ENCODE measurements around the gene PCTP. TPM values are rescaled to one million over a fixed set of nuclear protein-coding genes. Genes with fewer than 3 reads are reported as not detected.
A peak's percentile ranks its signal among the peaks of the same experiment; 100 is the strongest.

PCTP gene
- polyA plus RNA-seq, 4 donors = 29.3 to 36.7 (median 31.0) TPM

DNA sequence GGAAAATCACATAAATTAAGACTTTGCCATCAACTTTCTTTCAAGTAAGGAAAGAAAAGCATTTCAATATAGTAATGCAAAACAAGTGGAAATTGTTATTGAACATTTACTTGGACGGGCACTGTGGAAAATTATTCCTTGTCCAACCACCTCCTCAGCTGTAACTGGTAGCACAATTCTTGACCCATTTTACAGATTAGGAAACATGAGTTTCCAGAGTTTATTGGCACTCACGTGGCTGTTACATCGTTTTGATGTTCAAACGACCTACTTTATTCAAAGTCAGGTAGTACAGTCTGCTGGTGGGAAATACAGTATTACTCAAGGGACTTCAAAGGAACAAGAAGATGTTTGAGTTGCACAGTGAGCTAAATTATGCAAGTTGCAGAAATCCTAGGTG lies 866 bp upstream of the PCTP start:
- DNase-seq (ENCODE audit: low read depth in 4 of 4, low spot score in 3 of 4) = no peak

DNA sequence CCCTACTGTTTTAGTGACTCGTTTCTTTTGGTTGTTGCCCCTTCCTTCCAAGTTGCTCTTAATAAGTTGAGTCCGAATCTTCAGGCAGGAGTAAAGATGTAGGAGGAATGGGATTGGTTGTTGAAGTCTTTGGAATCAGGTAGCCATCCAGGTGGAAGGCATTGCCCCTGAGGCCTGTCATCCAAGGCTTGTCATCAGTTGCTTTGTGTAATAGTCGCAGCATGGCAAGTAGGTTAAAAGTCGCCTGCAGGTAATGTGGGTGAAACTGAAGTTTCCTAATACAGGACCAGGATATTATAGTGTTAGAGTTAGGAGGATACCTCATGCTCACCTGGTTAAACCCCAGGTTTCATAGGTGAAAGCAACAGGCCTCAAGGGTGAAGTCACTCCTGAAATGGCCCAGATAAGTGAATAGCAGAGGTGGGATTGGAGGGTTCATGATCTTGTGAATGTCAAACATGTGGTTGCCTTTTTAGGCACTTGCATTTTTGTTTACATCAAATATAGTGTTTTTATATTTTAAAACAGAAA lies 934 bp downstream of the PCTP start:
- DNase-seq (ENCODE audit: low read depth in 4 of 4, low spot score in 3 of 4) = no peak

DNA sequence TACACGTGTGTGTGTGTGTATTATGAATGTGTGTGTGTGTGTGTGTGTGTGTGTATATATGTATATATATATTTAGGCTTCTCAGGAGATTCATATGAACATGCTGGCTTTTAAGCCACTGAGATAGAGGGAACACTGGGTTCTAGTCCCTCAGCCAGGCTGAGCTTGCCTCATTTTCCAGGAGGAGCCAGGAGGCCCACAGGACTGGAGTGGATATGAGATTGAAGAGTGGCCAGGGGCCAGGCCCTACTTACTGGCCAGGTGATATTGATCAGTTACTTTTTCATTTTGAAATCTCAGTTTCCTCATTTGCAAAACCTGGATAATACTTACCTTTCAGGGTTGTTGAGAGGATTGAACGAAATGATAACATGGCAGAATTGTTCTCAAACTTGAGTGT lies 5.8 kb downstream of the PCTP start:
- DNase-seq (ENCODE audit: low read depth in 4 of 4, low spot score in 3 of 4) = no peak

DNA sequence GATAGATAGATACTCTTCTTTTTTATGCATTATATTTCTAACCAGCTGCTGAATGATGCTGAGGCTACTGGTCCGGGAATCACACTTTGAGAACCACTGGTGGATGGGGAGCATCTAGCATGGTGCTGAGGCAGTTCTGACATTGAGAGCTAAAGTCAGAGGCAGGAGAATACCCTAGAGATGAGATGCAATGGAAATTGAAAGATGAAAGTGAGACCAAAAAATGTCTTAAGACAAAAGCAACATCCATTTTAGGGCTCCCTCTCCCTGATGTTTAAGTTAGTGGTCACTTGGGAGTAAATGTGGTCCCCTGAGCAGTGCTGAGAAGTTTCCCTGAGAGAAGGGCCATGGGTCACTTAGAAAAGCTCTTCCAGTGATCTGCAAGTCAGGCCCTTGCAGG lies 6.8 kb downstream of the PCTP start:
- DNase-seq (ENCODE audit: low read depth in 4 of 4, low spot score in 3 of 4) = no peak

DNA sequence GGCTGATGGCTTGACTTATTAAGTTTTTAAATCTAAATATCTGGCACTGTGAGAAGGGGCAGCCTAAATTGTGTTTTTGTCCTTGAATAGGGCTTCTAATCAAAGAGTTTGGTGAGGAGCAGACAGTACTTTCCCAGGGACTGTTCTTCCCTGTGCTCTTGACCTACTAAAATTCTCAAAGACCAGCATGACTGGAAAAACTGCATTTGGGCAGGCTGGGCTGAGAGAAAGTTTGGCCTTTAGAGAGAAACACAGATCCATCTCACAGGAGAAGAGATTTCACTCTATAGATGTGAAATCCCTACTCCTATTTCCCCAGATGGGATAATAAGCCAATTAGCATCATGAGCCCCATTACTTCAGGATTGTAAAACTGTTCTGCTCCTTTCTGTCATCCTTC lies 7.3 kb downstream of the PCTP start:
- no peak for DNase-seq (ENCODE audit: low read depth in 4 of 4, low spot score in 3 of 4)

DNA sequence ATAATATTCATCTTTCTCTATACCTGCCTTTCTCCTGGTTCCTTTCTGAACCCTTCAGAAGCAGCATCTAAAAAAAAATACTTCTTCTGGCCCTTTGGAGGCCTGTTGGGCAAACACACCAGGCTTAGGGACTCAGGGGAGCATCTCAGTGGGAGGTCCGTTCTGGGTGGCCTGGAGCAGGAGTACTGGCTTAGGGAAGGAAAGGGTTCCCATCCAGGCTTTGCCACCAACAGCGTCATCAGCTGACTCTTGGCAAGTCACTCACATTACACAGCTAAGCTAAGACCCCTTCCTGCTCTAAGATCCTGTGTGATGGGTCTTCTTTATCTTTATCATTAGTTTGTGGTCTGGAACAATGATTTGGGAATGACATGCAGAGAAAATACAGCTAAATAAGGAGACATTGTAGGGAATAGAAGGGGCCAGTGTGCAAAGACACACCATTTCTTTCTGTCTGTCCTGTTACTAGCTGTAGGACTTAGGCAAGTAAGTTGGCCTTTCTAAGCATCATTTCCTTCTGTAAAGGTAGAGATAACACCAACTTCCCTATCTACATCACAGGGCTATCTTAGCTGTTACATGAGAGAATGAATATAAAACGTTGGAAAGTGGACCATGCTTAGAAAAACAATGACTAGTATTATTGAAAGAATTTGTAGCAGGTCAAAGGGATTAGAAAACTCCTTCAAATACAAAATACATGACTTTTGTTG lies 9.9 kb downstream of the PCTP start:
- DNase-seq (ENCODE audit: low read depth in 4 of 4, low spot score in 3 of 4) = no peak

DNA sequence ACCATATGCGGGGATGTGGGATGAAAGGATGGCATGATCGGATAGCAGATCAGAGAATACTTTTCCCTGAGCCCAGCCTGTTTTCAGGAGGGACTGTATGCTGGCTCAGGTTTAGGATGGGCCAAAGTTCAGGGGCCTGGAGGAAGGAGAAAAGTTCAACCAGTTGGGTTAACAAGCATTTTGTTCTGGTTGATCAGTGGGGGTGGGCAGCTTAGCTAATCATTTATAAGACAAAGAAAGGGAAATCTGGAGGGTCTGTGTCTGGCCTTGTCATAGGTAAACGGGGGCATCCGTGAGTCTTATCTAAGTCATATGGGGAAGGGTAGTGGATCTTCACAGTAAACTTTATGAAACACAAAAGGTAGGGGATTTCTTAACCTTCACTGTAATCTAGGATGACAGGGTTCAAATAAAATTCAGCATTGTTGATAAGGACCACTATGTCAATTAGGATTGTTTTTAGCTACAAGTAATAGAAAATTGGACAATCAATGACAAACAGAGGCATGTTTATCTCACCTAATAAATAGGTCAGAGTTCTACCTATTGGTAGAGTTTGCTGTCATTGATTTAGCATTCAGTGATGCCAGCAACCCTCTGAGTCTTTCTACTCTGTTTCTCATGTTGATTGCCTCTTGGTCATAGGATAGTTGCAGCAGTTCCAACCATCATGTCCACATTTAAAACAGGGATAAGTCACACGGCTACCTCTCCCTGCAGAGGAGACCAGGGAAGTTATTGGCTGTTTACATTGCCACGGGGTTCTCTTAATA lies 11.4 kb downstream of the PCTP start:
- no peak for DNase-seq (ENCODE audit: low read depth in 4 of 4, low spot score in 3 of 4)

DNA sequence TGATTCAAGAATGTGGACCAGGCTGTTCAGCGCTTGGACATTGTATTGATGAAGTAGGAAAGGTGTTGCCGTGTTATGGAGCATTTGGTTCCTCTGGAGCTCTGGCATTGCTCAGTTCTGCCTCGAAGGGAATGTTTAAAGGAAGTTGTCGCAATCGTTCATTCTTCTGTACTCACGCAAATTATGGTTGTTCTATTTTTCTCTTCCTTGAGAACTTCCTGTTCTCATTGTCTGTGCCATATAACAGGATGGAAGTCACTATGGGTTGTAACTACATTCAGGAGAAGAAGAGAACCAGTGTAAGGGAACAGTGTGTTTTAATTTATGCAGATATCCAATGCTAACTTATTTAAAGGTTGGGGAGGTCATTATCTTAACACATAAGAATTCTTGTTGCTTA lies 13.0 kb downstream of the PCTP start:
- DNase-seq (ENCODE audit: low read depth in 4 of 4, low spot score in 3 of 4) = no peak

DNA sequence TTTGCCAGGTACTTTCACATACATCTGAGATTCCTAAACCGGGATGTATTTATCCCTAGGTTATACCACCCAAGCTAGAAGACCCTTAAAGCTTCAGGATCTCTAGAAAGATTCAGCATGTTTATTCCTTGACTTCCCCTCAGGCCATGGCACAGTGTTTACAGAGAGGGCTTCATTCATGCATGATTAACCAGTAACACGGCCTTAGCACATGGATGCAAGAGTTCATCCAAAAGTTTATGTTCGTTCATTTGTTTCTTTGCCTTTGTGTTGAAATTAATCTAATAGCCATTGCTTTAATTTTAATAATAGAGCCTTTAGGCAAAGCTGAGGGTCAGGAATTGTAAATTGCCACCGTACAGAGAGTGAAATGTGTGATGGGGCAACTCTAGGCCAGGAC lies 13.8 kb downstream of the PCTP start:
- DNase-seq (ENCODE audit: low read depth in 4 of 4, low spot score in 3 of 4) = no peak

DNA sequence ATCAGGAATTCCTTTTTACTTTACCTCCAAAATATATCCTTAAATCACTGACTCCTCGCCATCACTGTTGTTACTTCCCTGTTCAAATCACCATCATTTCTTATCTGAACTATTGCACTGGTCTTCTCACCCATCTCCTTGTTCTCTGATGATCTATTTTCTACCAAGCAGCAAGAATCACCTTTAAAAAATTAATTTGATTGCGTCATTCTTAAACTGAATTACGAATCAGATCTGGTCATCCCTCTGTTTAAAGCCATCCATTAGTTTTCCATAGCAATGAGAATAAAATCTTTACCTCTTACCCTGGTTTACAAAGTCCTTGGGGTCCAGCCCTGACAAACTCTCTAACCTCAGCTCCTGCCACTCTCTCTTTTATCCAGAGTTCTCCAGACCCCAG lies 14.6 kb downstream of the PCTP start:
- no peak for DNase-seq (ENCODE audit: low read depth in 4 of 4, low spot score in 3 of 4)

DNA sequence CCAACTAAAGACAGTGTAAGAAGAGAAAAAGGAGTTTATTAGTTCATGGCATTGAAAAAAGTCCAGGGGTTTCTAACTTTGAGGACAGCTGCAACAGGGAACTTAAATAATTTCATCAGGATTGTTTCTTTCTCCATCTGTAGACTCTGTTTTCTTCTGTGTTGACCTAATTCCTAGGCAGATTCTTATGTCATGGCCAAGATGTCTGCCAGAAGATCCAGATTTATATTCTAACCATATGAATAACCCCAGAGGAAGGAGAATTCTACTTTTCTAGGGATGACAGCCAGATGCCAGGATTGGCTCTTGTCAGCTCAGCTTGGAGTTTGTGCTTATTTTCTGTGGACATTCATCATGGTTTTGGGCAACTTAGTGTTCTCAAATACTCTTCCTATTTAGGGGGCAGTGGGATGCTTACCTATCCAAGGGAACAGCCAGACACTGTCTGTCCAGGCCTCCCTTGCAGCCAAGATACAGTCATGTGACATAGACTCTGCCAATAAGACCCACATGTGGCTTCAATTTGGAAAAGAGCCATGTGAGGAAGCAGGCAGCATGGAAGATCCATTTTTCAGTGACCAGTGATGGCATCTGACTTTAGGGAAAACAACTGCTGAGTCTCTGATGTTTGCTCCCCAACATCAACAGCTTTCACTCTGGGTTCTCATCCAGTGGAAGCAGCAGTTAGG lies 18.2 kb downstream of the PCTP start:
- DNase-seq (ENCODE audit: low read depth in 4 of 4, low spot score in 3 of 4) = no peak

DNA sequence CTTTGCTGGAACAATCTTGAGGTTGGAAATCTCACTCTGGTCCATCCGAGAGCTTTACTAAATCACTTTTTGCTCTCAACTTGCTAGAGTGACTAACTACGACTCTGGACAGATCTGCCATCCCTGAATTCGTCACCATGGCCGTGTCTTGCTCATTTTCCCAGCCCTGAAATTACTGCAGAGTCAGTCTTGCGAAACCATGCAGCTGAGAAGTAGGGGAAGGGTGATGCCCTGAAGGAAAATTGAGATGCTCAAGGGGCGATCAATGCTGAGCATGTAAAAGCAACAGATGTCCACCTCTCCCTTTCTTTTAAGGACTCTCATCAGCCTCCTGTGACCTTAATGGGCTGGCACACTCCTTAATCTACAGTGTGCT lies 18.8 kb downstream of the PCTP start:
- no peak for DNase-seq (ENCODE audit: low read depth in 4 of 4, low spot score in 3 of 4)

DNA sequence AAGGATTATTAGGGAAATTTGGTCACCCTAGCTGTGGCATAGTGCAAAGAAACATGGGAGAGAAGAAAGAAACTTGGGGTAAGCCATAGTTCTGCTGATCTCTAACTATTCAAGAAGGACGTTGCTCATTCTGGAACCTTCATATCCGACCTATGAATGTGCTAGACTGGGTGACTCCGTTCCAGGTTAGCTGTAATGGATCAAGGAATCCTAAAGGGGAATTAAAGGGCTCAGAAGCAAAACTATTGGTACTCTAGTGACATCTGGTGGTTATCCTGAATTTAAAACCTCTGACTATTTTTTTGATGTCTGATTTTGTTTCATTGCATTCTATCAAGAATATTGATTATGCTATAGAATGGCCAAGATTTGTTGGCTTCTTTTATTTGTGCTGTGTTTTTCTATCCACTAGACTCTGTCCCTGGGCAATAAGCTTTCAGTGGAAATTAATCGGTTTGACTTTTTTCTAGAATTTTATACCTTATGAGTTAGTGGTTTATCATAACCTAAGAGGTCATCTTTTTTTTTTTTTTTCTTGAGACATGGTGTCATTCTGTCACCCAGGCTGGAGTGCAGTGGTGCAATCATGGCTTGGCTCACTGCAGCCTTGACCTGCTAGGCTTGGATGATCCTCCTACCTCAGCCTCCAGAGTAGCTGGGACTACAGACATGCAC lies 19.5 kb downstream of the PCTP start:
- peak in 1 of 4 donors; percentile 34 for DNase-seq (ENCODE audit: low read depth in 4 of 4, low spot score in 3 of 4)

DNA sequence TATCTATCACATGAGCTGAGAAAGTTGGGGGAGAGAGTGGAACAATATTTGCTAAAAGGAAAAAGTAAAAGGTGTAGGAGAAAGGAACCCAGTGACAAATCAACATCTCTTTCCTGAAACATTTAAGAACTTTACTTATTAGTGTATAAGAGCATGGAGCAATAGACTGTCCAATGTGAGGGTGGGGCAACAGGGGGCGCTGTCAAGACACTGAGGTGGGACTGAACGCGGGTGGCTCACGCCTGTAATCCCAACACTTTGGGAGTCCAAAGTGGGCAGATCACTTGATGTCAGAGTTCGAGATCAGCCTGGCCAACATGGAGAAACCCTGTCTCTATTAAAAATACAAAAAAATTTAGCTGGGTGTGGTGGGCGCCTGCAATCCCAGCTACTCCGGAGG lies 21.2 kb downstream of the PCTP start:
- DNase-seq (ENCODE audit: low read depth in 4 of 4, low spot score in 3 of 4) = no peak

DNA sequence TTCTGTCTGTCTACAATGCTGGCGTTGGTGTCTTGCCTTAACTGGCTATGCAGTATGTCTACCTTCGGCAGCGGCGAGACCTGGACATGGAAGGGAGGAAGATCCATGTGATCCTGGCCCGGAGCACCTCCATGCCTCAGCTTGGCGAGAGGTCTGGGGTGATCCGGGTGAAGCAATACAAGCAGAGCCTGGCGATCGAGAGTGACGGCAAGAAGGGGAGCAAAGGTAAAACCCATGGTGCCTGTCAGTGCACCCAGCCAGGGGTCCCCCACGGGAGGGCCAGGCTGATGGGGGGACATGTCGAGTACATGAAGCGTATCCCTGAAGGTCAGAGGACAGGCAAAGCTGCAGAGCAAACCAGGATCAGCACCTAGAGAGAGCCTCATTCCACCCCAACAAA lies 22.8 kb downstream of the PCTP start:
- no peak for DNase-seq (ENCODE audit: low read depth in 4 of 4, low spot score in 3 of 4)

DNA sequence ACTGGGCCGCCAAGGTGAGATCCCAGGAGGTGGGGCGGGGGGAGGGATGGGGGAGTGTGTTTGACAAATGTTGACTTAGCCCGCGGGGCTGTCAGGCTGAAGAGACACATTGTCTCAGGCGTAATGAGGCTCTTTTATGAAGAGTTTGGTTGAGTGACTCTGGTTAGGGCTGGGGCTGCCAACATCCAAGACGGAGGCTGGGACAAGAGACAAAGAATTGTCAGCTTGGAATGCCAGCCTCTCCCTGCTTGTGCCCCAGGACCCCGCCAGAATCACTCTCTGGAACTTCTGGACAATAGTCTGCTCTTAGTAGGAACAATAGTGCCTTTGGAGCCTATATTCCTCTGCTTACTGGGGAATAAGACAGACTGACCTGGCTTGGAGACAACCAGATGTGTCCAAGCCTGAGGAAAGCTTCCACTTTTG lies 24.0 kb downstream of the PCTP start:
- no peak for DNase-seq (ENCODE audit: low read depth in 4 of 4, low spot score in 3 of 4)

DNA sequence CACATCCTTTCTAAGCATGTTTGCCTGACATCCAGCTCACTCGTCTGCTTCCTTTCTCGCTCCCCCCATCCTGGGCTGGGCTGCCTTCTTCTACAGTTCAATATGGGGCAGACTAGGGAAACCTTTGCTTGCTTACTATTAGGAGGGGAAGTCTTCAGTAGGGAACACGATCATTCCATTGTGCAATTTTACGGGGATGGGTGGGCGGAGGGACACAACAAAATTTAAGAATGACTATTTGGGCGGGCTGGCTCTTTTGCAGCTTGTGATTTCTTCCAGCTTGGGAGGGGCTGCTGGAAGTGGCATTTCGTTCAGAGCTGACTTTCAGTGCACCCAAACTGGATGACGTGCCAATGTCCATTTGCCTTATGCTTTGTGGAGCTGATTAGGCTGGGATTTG lies 25.4 kb downstream of the PCTP start:
- DNase-seq (ENCODE audit: low read depth in 4 of 4, low spot score in 3 of 4) = no peak

DNA sequence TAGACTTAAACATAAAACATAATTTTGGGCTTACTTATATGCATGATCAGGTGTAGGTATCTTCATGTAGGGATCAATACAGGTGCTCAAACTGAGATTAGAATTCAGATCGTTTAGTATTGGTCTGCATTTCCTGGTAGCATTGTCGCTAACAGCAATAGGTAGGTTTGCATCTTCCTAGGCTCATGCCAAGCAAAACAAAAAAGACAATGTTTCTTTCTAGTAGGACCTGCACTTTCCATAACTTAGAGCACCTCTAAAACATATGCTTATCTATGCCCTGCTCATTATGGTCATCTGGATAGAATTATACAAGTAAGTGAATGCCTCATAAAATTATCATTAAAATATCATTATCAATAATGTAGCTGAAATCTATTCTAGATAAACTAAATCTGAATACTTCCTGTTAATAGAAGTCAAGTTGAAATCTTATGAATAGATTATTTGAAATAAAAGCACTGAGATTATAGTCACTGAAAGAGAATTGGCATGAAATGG lies 26.7 kb downstream of the PCTP start:
- DNase-seq (ENCODE audit: low read depth in 4 of 4, low spot score in 3 of 4) = no peak

DNA sequence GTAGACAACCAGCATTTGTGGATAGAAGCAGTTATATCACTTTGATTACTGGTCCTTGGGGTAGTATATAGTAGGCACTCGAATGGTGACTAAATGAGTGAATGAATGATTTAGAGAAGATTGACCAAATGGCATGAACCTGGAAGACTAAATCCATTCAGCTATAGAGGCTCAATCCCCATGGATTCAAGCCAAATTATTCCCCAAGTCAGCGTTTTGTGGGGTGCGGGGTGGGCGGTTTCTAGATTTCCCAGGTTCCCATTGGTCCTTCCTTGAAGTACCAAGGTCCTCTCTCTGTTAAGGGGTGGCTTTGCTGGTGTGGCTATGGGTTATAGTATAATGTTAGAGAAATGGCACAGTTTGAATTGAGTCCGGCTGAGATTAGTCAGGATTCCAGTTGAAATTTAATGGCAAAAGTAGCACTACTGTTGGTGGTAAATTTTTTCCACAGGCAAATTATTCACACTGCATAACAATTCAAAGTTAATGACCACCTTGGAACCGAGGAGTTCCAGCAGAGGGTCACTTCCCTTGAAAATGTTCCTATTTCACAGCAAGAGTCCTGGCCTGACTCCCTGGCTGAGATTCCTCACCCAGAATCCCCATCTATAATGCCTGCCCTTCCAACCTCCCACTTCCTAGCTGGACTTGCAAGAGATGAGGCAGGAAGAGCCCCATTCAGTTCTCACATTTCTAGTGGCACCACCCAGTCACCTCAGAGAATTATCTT lies 27.7 kb downstream of the PCTP start:
- DNase-seq (ENCODE audit: low read depth in 4 of 4, low spot score in 3 of 4) = no peak

DNA sequence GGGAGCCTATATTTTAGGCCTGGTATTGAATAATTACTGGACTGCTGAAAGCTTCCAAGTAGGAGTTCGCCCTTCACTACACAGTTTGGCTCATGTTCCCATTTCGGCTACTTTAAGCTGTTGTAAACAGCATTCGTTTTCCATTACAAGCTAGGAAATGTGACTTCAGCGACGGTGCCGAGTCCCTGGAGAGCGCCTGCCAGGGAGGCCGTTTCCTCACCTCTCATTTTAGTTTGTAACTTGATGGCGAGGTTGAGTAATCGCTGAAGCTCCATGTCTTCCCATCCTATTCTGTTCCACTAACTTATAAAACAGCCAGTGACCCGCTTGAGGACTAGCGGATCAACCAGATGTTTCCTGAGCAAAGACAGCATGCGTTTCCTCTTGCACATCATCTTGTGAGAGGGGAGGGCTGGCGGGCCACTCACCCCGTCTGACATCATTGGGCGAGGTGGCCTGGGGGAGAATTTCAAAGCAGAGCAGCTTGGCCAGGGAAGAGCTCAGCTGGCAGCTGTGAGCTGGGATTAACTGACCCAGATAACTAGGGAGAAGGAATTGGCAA lies 32.9 kb downstream of the PCTP start:
- DNase-seq (ENCODE audit: low read depth in 4 of 4, low spot score in 3 of 4) = no peak
